ENCODE measurements around the gene RETREG1. TPM values are rescaled to one million over a fixed set of nuclear protein-coding genes. Genes with fewer than 3 reads are reported as not detected.
"Not testable (repeated sequence)": the region's sequence is repeated elsewhere in the genome, so short reads cannot be mapped to it uniquely, and the experiment has no call there.

The RETREG1 gene, protein sequence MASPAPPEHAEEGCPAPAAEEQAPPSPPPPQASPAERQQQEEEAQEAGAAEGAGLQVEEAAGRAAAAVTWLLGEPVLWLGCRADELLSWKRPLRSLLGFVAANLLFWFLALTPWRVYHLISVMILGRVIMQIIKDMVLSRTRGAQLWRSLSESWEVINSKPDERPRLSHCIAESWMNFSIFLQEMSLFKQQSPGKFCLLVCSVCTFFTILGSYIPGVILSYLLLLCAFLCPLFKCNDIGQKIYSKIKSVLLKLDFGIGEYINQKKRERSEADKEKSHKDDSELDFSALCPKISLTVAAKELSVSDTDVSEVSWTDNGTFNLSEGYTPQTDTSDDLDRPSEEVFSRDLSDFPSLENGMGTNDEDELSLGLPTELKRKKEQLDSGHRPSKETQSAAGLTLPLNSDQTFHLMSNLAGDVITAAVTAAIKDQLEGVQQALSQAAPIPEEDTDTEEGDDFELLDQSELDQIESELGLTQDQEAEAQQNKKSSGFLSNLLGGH
- total RNA-seq (13.4 TPM), polyA plus RNA-seq (4.7 TPM)

DNA sequence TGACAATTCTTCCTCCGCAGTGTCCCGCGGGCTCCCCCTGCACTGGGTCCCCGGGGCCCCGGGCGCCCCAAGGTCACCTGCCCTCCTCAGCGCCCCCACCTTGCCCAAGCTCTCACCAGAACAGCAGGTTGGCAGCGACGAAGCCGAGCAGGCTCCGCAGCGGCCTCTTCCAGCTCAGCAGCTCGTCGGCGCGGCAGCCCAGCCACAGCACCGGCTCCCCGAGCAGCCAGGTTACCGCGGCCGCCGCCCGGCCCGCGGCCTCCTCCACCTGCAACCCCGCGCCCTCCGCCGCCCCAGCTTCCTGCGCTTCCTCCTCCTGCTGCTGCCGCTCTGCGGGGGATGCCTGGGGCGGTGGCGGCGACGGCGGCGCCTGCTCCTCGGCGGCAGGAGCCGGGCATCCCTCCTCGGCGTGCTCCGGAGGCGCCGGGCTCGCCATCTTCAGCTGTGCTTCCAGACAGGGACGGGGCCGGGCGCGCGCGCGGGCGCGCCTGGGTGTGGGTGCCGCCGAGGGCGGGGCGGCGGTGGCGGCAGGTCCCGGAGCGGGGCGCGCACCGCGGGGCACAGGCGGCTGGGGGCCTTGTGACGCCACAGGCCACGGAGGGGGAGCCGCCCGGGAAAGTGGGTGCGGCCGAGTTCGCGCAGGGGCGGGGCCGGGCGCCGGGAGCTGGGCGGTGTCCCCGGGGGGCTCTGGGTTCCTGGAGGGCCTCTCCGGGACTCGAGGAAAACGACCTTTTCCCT, at the start of gene RETREG1:
TSS of gene RETREG1 (minus strand) at position 462 of the 738 bp plus-strand sequence. CDS start at position 436, 26 bp downstream.
- Histone ChIP-seq H3K36me3 (ENCODE audit: insufficient read depth) (no peaks in the 10 kb centered on the region), H3K4me3 (ENCODE audit: low read depth, low read length) (peak within 1 kb of the TSS; percentile 73), H3K27ac (ENCODE audit: low read depth) (peak within 1 kb of the TSS; percentile 27), H3K4me1 (ENCODE audit: insufficient read depth) (no peaks in the 10 kb centered on the region)
- no peak for DNase-seq (ENCODE audit: extremely low spot score)
- under 1% methylated on average over 86 of the region's 86 CpGs for WGBS

DNA sequence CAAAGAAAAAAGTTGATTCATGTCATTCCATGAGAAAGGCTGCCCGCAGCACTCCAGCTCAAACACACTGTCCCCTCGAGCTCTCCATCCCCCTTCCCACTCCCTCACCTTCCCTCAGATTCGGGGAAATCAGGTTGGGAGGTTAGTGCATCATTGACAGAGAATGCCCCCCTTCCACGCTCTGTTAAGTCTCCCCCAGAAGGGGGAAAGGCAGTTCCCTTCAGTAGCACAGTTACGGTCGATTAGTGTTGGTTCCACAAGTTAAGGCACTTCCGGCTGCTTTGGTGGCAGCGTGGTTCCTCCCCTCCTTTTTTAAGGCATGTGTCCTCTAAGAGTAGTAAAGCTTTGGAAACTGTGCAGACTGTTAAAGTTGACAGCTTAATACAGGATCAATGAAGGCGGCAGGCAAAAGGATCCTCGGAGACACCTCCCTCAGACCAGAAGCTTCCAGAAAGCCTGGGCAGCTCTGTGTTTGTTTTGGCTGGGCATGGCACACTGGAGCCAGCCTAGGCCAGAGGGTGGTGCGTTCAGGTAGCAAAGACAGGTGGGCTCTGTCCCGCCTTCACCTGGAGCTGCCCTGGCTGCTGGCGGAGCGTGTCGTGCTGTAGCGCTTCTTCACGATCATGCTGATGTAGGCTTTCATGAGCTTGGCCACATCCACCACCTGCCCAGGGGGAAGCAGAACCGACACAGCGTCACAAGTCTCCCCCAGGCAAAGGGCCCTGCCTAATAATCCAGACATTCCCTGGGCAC, 49.5 kb upstream of the RETREG1 start:
- no peak overlapping the region for H3K4me3 ChIP-seq (ENCODE audit: low read depth, low read length)
- no peaks in the 10 kb centered on the region for H3K4me1 ChIP-seq (ENCODE audit: insufficient read depth)
- H3K36me3 ChIP-seq (ENCODE audit: insufficient read depth), result no peaks in the 10 kb centered on the region
- DNase-seq (ENCODE audit: extremely low spot score), result no peak
- H3K27ac ChIP-seq (ENCODE audit: low read depth), result no peak overlapping the region
- 86% methylated on average over 19 of the region's 19 CpGs for WGBS

GRCh38 chr5:16665601-16666000, 48.8 kb upstream of the RETREG1 start:
- DNase-seq (ENCODE audit: extremely low spot score), result no peak
- Histone ChIP-seq H3K4me1 (ENCODE audit: insufficient read depth) (no peaks in the 10 kb centered on the region), H3K36me3 (ENCODE audit: insufficient read depth) (no peaks in the 10 kb centered on the region), H3K27ac (ENCODE audit: low read depth) (no peak overlapping the region), H3K4me3 (ENCODE audit: low read depth, low read length) (no peak overlapping the region)
- 41% methylated on average over 3 of the region's 3 CpGs for WGBS

DNA sequence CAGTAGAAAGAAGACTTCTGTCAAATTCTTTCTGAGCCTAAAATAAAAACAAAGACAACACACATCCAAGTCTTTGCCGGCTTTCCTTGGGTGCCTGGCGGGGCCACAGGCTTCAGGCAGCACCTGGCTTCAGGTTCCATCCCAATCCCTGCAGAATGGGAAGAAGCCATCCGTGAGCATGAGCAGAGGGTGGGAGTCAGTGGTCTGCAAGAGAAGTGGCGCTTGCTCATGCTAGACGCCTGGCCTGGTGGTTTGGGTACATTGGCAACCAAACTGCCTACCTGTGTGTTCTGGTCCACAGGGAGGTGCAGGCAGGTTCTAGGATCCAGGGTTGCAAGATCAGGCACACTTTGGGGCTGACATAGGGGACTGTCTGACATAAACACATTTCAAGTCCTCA, 47.6 kb upstream of the RETREG1 start:
- no peaks in the 10 kb centered on the region for H3K4me1 ChIP-seq (ENCODE audit: insufficient read depth)
- WGBS, result 96% methylated on average over 5 of the region's 5 CpGs
- no peaks in the 10 kb centered on the region for H3K36me3 ChIP-seq (ENCODE audit: insufficient read depth)
- H3K27ac ChIP-seq (ENCODE audit: low read depth), result no peak overlapping the region
- no peak overlapping the region for H3K4me3 ChIP-seq (ENCODE audit: low read depth, low read length)
- no peak for DNase-seq (ENCODE audit: extremely low spot score)

GRCh38 chr5:16663840-16664239, 47.0 kb upstream of the RETREG1 start:
- DNase-seq (ENCODE audit: extremely low spot score), result no peak
- WGBS, result 88% methylated on average over 4 of the region's 4 CpGs
- H3K27ac ChIP-seq (ENCODE audit: low read depth), result no peak overlapping the region
- no peak overlapping the region for H3K4me3 ChIP-seq (ENCODE audit: low read depth, low read length)
- H3K36me3 ChIP-seq (ENCODE audit: insufficient read depth), result no peaks in the 10 kb centered on the region
- H3K4me1 ChIP-seq (ENCODE audit: insufficient read depth), result no peaks in the 10 kb centered on the region

- H3K4me3 ChIP-seq (ENCODE audit: low read depth, low read length), result no peak overlapping the region
- 92% methylated on average over 2 of the region's 2 CpGs for WGBS
Observed at GRCh38 chr5:16661713-16662112, 44.9 kb upstream of the RETREG1 start.

DNA sequence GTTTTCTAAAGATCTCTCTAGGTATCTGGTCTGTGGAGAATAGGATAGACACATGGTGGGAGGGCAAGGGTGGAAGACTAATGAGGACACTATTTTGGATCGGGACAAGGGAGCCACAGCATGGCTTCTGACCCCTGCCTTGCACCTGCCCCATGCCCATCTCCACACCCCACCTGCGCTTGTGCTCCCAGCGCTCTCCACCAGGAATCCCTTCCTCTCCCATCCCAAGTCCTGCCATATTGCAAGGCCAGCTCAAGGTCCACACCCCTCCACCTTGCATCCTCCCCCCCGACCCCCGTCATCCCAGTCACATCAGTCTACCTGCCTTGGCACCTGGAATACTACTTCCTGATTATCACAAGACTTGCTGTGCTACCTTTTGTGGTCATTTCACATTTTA, 44.2 kb upstream of the RETREG1 start:
- no peak for DNase-seq (ENCODE audit: extremely low spot score)
- Histone ChIP-seq H3K4me3 (ENCODE audit: low read depth, low read length) (no peak overlapping the region), H3K27ac (ENCODE audit: low read depth) (no peak overlapping the region), H3K36me3 (ENCODE audit: insufficient read depth) (no peaks in the 10 kb centered on the region), H3K4me1 (ENCODE audit: insufficient read depth) (no peaks in the 10 kb centered on the region)
- WGBS, result 90% methylated on average over 5 of the region's 5 CpGs

More at GRCh38 chr5:16661713-16662112, 44.9 kb upstream of the RETREG1 start:
- Histone ChIP-seq H3K4me1 (ENCODE audit: insufficient read depth) (no peaks in the 10 kb centered on the region), H3K36me3 (ENCODE audit: insufficient read depth) (no peaks in the 10 kb centered on the region), H3K27ac (ENCODE audit: low read depth) (no peak overlapping the region)
- no peak for DNase-seq (ENCODE audit: extremely low spot score)

- WGBS, result 51% methylated on average over 1 of the region's 1 CpG
- no peak overlapping the region for H3K4me3 ChIP-seq (ENCODE audit: low read depth, low read length)
- no peak for DNase-seq (ENCODE audit: extremely low spot score)
- H3K36me3 ChIP-seq (ENCODE audit: insufficient read depth), result no peaks in the 10 kb centered on the region
- H3K4me1 ChIP-seq (ENCODE audit: insufficient read depth), result no peaks in the 10 kb centered on the region
- no peak overlapping the region for H3K27ac ChIP-seq (ENCODE audit: low read depth)
Observed at GRCh38 chr5:16659536-16659935, 42.7 kb upstream of the RETREG1 start.

DNA sequence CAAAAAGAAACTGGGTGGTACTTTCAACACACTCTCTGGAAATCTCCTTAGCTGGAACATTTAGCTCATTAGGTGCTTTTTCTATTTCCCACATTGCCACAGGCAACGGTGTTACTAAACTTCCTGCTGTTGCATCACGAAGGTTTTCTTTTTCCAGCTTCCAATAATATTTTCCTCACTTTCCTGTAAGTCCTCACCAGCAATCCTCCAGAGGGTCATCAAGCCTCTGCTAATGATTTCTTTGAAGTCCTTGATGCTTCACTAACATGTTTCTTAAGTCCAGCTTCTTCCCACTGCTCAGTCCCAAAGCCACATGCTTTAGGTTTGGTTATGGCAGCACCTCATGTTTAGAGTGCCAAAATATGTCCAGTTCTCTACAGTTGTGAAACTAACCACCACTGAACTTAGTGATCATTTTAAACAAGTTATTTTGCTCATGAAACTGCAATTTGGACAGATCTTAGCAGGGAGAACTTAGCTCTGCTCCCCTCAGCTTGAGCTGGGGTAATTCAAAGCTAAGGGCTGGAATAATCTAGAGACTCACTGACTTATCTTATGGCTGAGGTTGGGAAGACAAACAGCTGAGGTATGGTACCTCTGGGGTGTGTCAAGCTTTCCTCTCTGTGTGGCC, 39.9 kb upstream of the RETREG1 start:
- H3K4me3 ChIP-seq (ENCODE audit: low read depth, low read length), result no peak overlapping the region
- no peaks in the 10 kb centered on the region for H3K36me3 ChIP-seq (ENCODE audit: insufficient read depth)
- 59% methylated on average over 2 of the region's 2 CpGs for WGBS
- no peak overlapping the region for H3K27ac ChIP-seq (ENCODE audit: low read depth)
- no peaks in the 10 kb centered on the region for H3K4me1 ChIP-seq (ENCODE audit: insufficient read depth)
- no peak for DNase-seq (ENCODE audit: extremely low spot score)

DNA sequence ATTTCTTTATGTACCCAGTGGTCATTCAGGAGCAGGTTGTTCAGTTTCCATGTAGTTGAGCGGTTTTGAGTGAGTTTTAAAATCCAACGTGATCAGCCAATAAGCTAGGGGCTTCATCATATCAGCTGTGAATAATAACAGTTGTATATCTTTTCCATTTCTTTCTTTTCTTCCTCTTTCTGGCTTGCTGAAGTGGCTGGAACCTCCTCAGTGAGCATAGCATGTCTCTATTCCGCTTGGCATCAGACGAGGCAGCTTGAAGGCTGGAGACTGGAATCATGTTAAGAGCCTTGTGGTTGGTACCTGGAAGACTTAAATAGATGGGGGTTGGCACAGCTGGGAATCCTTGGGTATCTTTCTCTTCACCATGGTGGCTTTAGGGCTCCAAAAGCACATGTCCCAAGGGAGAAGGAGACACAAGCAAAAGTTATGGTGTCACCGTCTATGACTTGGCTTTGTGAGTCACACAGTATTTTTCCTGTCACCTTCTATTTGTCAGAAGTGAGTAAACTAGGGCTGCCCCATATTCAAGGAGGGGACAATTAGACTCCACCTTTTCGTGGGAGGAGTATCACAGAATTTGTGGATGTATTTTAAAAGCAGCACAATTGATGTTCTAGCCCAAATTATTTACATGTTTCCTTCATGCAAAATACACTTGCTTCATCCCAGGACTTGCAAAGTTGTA, 38.0 kb upstream of the RETREG1 start:
- H3K4me1 ChIP-seq (ENCODE audit: insufficient read depth), result no peaks in the 10 kb centered on the region
- 68% methylated on average over 6 of the region's 6 CpGs for WGBS
- H3K27ac ChIP-seq (ENCODE audit: low read depth), result no peak overlapping the region
- H3K4me3 ChIP-seq (ENCODE audit: low read depth, low read length), result no peak overlapping the region
- H3K36me3 ChIP-seq (ENCODE audit: insufficient read depth), result no peaks in the 10 kb centered on the region
- no peak for DNase-seq (ENCODE audit: extremely low spot score)

GRCh38 chr5:16648739-16649138, 31.9 kb upstream of the RETREG1 start:
- 88% methylated on average over 8 of the region's 8 CpGs for WGBS
- H3K4me1 ChIP-seq (ENCODE audit: insufficient read depth); H3K36me3 ChIP-seq (ENCODE audit: insufficient read depth); H3K27ac ChIP-seq (ENCODE audit: low read depth); H3K4me3 ChIP-seq (ENCODE audit: low read depth, low read length); DNase-seq (ENCODE audit: extremely low spot score): not testable (repeated sequence)

- 86% methylated on average over 11 of the region's 11 CpGs for WGBS
Observed at GRCh38 chr5:16644301-16644889, 27.6 kb upstream of the RETREG1 start.

More at GRCh38 chr5:16644301-16644889, 27.6 kb upstream of the RETREG1 start:
- DNase-seq (ENCODE audit: extremely low spot score), result no peak
- no peaks in the 10 kb centered on the region for H3K4me1 ChIP-seq (ENCODE audit: insufficient read depth)
- no peak overlapping the region for H3K27ac ChIP-seq (ENCODE audit: low read depth)
- H3K36me3 ChIP-seq (ENCODE audit: insufficient read depth), result no peaks in the 10 kb centered on the region
- no peak overlapping the region for H3K4me3 ChIP-seq (ENCODE audit: low read depth, low read length)
